SK-N-SH treated with all-trans-retinoic acid at 6 μM for 48 hours (cell line): ENCODE measurements around the gene KDSR.

Experiments
- CSDC2 ChIP-seq: fragments of 250-450 bp; sonication (Bioruptor Pico); IDR thresholded peaks from 2 replicates; pipeline ENCODE4 v1.5.0; 2020; ENCODE audit warnings: mild to moderate bottlenecking, moderate library complexity
- CSRNP3 ChIP-seq: fragments of 250-450 bp; sonication (Bioruptor Pico); IDR thresholded peaks from 2 replicates; pipeline ENCODE4 v1.5.1; 2021; ENCODE audit warnings: mild to moderate bottlenecking, moderate library complexity
- PATZ1 ChIP-seq: fragments of 250-450 bp; sonication (Bioruptor Pico); IDR thresholded peaks from 2 replicates; pipeline ENCODE4 v1.8.0; 2020; ENCODE audit warnings: mild to moderate bottlenecking, moderate library complexity, borderline replicate concordance
- POU6F1 ChIP-seq: fragments of 250-450 bp; sonication (Bioruptor Pico); IDR thresholded peaks from 2 replicates; pipeline ENCODE4 v1.8.0; 2021; ENCODE audit warnings: low read depth, mild to moderate bottlenecking, moderate library complexity, borderline replicate concordance
- TOX ChIP-seq: fragments of 250-450 bp; sonication (Bioruptor Pico); IDR thresholded peaks from 2 replicates; pipeline ENCODE4 v1.8.0; 2021; ENCODE audit warnings: mild to moderate bottlenecking, moderate library complexity, borderline replicate concordance
- ZNF565 ChIP-seq: fragments of 450-650 bp; formaldehyde crosslinking; conservative IDR thresholded peaks from 2 replicates; pipeline ENCODE4 v1.5.0; 2020; ENCODE audit warnings: low read depth, mild to moderate bottlenecking, moderate library complexity

GRCh38 chr18:63302636-63303405 is 64.2 kb downstream of the KDSR start:
- no peak for TF ChIP-seq POU6F1 (CRISPR knock-in tag)
- TF ChIP-seq CSDC2 (CRISPR knock-in tag): no peak
- no peak for TF ChIP-seq ZNF565
- TF ChIP-seq CSRNP3: no peak
- no peak for TF ChIP-seq TOX (CRISPR knock-in tag)
- TF ChIP-seq PATZ1 (CRISPR knock-in tag): no peak
